HG02852 (cell line): ENCODE measurements around the gene MAP3K7.
"Not testable (repeated sequence)": the region's sequence is repeated elsewhere in the genome, so short reads cannot be mapped to it uniquely, and the experiment has no call there.

ENCODE experiments used
- ATAC-seq: cut with Tn5 transposase; IDR thresholded peaks from one replicate; pipeline ENCODE4 v1.9.1; 2021; ENCODE audit warnings: mild to moderate bottlenecking, moderate library complexity; ENCODE audit not compliant: unreplicated experiment

The MAP3K7 gene

DNA sequence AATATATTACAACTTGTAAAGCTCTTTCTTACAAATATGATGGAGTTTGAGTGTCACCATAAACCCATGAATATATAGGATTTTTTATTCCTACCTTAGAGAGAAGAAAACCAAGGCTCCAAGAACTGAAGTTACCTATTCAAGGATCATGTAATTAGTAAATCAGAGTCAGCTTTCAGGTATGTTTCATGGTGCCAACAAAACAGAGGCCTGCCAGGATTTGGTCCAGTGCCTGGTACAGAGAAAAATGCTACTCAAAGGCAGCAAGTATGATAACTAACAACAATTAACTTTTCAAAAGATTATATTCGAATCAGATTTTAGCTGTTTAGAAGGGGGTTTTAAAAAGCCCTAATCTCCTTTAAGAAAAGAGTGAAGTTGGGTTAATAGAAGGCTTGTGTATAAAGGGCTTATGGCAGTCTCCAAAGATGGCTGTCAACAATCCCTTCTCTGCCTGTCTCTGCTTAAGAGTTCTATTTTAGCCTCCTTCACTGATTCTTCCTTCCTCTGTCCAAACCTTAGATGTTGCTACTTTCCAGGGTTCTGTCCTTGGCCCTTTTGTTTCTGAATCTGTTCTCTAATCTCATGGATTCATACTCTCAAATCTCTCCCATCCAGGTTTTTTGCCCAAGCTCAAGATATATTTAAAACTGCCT lies 7.8 kb downstream of the MAP3K7 start:
- ATAC-seq = no peak

GRCh38 chr6:90575267-90575666 lies 11.6 kb downstream of the MAP3K7 start:
- no peak for ATAC-seq

- no peak for ATAC-seq
Measured at GRCh38 chr6:90574610-90575009, 12.3 kb downstream of the MAP3K7 start.

DNA sequence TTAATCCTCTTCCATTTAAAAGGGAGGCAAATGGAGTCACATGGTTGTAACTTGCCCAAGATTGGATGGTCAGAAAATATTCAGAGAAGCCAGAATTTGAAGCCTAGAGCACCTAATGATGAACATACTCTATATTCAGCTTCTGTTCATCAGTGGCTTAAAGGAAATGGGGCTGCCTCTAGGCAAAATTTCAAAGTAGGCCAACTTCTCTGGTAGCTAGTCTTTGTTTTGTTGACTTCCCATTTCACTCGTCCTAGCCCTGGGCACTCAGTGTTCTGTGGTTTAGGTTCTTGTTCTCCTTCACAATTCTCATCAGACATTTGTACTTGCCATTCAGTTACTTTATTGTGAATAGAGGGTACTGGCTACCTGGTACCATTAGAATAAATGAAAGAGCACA lies 13.2 kb downstream of the MAP3K7 start:
- ATAC-seq = no peak

GRCh38 chr6:90572856-90573255 lies 14.0 kb downstream of the MAP3K7 start:
- no peak for ATAC-seq

DNA sequence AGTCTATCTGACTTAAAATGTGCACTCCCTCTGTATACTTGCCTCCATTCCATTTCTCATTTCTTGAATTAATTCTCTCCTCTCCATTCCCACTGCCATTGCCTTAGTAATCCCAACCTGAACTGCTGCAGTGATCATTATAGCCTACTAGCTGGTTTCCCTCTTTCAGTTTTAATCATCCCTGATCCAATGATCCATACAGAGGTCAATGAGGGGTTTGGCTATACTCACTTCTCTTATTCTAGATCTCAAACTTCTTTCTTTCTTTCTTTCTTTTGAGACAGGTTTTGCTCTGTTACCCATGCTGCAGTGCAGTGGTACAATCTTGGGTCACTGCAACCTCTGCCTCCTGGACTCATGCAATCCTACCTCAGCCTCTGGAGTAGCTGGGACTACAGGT lies 17.6 kb downstream of the MAP3K7 start:
- no peak for ATAC-seq

GRCh38 chr6:90567682-90568081 lies 19.2 kb downstream of the MAP3K7 start:
- ATAC-seq = not testable (repeated sequence)

GRCh38 chr6:90562341-90562740 lies 24.5 kb downstream of the MAP3K7 start:
- not testable (repeated sequence) for ATAC-seq

GRCh38 chr6:90559931-90560330 lies 26.9 kb downstream of the MAP3K7 start:
- no peak for ATAC-seq

DNA sequence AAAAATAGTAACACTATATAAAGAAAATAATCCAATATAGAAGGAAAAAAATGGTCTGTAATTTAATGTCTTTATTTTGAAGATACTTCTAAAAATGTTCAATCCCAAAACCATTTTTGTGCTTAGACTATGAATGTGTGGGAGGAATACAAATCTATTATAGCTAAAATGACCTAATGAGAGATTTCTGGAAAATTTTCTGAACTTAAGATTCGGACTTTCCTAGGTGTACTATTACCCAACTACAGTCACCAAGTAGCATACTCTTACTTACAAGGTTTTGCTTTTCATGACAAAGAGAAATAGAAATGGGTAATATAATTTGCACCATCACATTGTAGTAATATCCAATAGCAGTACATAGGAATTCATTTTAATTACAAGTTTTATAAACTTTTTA lies 29.9 kb downstream of the MAP3K7 start:
- ATAC-seq = no peak

DNA sequence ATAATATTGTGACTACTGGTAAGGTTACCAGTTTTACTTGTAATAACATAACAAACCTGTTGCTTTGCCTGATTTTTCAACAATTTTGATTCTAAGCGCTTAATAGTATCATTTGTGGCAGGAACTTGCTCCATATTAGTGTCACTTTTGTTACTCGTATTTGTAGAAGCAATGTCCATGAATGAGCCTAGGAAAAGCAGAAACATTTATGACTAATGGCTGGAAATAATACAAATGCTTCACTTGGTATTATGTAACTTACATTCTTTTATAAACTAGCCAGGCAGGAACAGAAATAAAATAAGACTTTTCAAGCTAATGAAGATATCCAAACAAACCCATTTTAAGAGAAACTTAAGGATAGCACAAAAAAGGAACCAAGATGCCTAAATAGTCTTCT lies 38.9 kb downstream of the MAP3K7 start:
- no peak for ATAC-seq

GRCh38 chr6:90547079-90547478 lies 39.8 kb downstream of the MAP3K7 start:
- ATAC-seq = no peak

DNA sequence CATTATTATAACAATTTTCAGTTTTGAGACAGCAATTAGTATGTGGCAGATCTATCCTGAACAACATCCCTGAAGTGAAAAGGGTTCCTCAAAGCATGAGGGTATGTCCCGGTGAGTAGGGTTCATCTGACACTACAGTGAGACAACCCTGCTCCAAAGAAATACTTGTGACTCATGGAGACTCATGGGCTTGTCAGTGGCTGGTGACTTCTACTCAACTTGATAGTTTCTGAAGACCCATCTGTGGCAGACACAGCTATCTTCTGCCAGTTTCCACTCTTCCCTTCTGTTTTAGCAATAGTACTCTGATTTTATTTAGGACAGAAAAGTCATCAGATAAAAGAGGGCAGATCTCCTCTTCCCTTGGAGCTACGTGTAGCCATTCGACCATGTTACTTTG lies 41.4 kb downstream of the MAP3K7 start:
- no peak for ATAC-seq

DNA sequence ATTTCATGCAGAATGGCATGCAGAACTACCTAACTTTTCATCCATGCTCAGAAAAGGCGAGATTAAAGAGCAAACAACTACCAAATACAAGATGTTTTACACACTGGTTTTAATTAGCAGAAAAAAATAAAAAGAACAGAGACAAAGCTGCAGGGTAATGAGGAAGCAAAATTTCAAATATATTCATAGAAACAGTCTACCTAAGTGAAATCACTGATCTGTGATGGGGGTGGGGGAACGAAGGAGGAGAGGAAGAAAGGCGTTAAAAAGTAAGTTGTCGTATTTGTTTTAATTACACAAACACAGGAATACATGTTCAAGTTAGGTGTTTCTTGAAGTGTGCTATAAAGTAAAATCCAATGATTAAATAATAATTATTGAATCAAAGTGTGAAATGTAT lies 42.1 kb downstream of the MAP3K7 start:
- no peak for ATAC-seq

DNA sequence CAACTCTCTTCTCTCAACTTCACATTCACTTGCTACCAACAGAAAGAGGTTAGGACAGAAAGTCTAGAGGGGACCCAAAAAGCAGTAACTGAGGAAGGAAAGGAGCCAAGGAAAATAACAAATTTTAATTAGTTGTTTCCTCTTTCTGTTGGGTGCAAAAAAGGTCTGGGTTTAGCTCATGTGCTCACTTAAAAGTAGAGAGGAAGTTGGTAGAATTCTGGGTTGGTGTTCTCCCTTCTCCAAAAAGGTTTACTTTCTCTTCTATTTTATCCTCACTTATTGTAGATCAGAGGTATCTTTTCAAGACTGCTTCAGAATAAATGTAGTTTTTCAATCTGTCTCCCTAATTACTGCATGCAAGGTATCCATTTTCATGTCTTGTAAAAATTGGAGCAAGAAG lies 42.8 kb downstream of the MAP3K7 start:
- ATAC-seq = no peak

DNA sequence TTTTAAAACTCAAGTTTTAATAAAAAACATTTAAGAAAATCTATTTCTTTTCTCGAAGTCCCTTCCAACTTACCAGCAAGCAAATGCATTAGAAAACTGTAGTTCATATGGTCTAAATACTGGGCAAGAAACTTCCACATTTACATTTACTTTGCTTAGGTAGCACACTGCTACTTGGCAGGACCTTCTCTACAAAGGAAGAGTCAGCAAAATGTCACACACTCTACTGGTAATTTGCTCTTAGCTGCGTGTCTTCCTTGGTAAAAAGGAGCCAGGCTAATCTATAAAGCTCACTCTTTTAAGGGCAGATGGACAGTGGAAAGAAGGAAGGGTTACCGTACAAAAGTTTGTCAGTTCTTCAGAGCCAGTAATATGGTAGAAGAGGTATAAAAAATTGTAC lies 45.7 kb downstream of the MAP3K7 start:
- ATAC-seq = no peak

DNA sequence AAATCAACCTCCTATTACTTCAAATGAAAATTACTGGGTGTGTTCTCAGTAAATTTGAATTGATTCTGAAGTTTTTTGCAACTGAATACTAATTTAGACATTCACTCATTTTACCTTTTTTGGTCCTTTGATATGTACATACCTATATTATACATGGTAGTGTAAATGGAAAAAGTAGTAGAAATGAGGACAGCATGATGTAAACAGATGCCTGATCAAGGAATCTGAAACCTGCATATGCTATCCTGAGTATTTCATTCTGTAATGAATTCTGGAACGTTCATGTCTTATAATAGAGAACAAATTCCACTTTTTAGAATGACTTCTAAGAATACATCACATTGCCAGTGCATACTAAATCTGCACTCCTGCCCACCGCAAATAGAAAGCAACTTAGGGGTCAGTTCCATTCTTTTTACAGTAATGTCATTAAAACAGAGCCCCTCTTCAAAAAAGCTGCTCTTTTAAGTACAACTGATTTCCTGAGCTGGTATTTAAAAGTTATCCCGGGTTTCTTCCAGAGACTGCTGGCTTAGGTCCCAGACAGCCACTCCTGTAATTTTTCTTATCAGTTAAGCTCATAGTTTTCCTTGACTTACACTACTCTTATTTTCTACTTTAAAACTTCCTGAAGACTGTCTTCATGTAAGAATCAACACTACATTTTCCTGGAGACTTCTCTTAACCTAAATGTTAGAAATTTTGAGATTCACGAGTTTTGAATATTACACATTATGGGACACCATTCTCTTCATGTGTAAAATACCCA lies 48.4 kb downstream of the MAP3K7 start:
- no peak for ATAC-seq

- ATAC-seq = peak; percentile 80
Measured at GRCh38 chr6:90537723-90538258, 49.1 kb downstream of the MAP3K7 start.

DNA sequence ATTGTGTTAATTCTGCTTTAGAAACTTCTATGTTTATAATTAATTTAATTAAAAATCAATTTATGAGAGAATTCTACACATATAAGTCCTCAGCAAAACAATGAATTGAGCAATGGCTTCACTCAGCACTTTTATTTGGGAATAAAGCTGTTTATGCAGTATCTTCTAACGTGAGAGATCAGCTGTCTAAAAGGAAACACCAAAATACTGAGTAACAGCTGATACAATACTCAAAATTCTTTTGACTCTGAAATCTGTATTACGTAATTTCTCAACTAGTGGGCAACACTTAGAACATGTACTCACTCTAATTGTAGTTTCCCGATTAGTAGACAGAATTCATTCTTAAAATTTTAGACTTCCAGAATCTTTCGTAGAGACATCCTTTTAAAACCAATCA lies 49.8 kb downstream of the MAP3K7 start:
- no peak for ATAC-seq

- ATAC-seq = no peak
Measured at GRCh38 chr6:90536520-90536919, 50.4 kb downstream of the MAP3K7 start.

- no peak for ATAC-seq
Measured at GRCh38 chr6:90534337-90535025, 52.4 kb downstream of the MAP3K7 start.
